K562 treated with DMSO at 1 percent for 24 hours (cell line): ENCODE measurements around the gene NFAM1. TPM values are rescaled to one million over a fixed set of nuclear protein-coding genes. Genes with fewer than 3 reads are reported as not detected.

Experiments used
- total RNA-seq: library from RNA; unstranded; fragments of 300-600 nt; gene quantifications from 2 replicates; pipeline ENCODE4 v1.2.3, GENCODE V29; 2022; ENCODE audit warnings: low read depth; ENCODE audit not compliant: insufficient read depth

The NFAM1 gene, protein sequence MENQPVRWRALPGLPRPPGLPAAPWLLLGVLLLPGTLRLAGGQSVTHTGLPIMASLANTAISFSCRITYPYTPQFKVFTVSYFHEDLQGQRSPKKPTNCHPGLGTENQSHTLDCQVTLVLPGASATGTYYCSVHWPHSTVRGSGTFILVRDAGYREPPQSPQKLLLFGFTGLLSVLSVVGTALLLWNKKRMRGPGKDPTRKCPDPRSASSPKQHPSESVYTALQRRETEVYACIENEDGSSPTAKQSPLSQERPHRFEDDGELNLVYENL
- total RNA-seq = 0.10 and 0.12 TPM in 2 replicates

GRCh38 chr22:42432020-42432596, at the start of gene NFAM1:
NFAM1 (minus strand) TSS chr22:42432403; CDS start chr22:42432357, 46 bp downstream.

Other genes with a start within 250 kb of the NFAM1 start
- 14.3 and 14.8 TPM in 2 replicates for gene TCF20, start 161.8 kb downstream of the NFAM1 start, total RNA-seq
- 20.1 and 23.3 TPM in 2 replicates for gene RRP7A, start 87.4 kb upstream of the NFAM1 start, total RNA-seq
- gene SERHL2, start 121.6 kb upstream of the NFAM1 start, total RNA-seq = 11.9 and 12.9 TPM in 2 replicates
- gene POLDIP3, start 182.5 kb upstream of the NFAM1 start, total RNA-seq = 35.2 and 35.4 TPM in 2 replicates
- gene ATP5MGL, start 208.2 kb upstream of the NFAM1 start, total RNA-seq = not detected in 2 replicates
- 119 TPM in 2 replicates for gene CYB5R3, start 217.0 kb upstream of the NFAM1 start, total RNA-seq